ENCODE results near the gene SOX12.

Gene SOX12

GRCh38 chr20:346033-346639, 20.8 kb downstream of the SOX12 start:
- no peak for DNase-seq

GRCh38 chr20:346640-347316, 21.4 kb downstream of the SOX12 start, which contains the start of gene NRSN2:
Gene NRSN2 (plus strand): TSS chr20:347111. CDS start chr20:349644, 2,533 bp downstream.
- H3K4me3 ChIP-seq (ENCODE audit: low read depth, low read length) = peak within 1 kb of the TSS; percentile 79
- H3K36me3 ChIP-seq (replicated peaks) = peaks cover 5% of the 10 kb centered on the region
- peak within 1 kb of the TSS; percentile 83 for H3K27ac ChIP-seq
- no peak for TF ChIP-seq CTCF (IDR thresholded peaks at IDR 0.05; ENCODE audit: low read depth, low read length, missing control alignments)
- in situ Hi-C loops (cut with HindIII; ENCODE audit: low pct_ligation_motif_present, low sequenced_read_pairs) = no loop called here
- DNase-seq = peak; percentile 39
- no peaks in the 10 kb centered on the region for H3K27me3 ChIP-seq (replicated peaks)

More at GRCh38 chr20:346033-346639, 20.8 kb downstream of the SOX12 start:
- no peaks in the 10 kb centered on the region for H3K27me3 ChIP-seq (replicated peaks)
- H3K27ac ChIP-seq = no peak overlapping the region
- peaks cover 5% of the 10 kb centered on the region for H3K36me3 ChIP-seq (replicated peaks)
- in situ Hi-C loops (cut with HindIII; ENCODE audit: low pct_ligation_motif_present, low sequenced_read_pairs) = no loop called here
- H3K4me3 ChIP-seq (ENCODE audit: low read depth, low read length) = peak overlapping the region; percentile 79
- TF ChIP-seq CTCF (IDR thresholded peaks at IDR 0.05; ENCODE audit: low read depth, low read length, missing control alignments) = no peak

GRCh38 chr20:347317-347639, 21.9 kb downstream of the SOX12 start:
- in situ Hi-C loops (cut with HindIII; ENCODE audit: low pct_ligation_motif_present, low sequenced_read_pairs) = no loop called here
- TF ChIP-seq CTCF (IDR thresholded peaks at IDR 0.05; ENCODE audit: low read depth, low read length, missing control alignments) = no peak
- peak overlapping the region; percentile 83 for H3K27ac ChIP-seq

GRCh38 chr20:347640-348484, 22.5 kb downstream of the SOX12 start:
- H3K27ac ChIP-seq = peak overlapping the region; percentile 83
- peaks cover 5% of the 10 kb centered on the region for H3K36me3 ChIP-seq (replicated peaks)
- no peaks in the 10 kb centered on the region for H3K27me3 ChIP-seq (replicated peaks)
- peak; percentile 87 for DNase-seq
- in situ Hi-C loops (cut with HindIII; ENCODE audit: low pct_ligation_motif_present, low sequenced_read_pairs) = no loop called here
- TF ChIP-seq CTCF (IDR thresholded peaks at IDR 0.05; ENCODE audit: low read depth, low read length, missing control alignments) = no peak
- peak overlapping the region; percentile 79 for H3K4me3 ChIP-seq (ENCODE audit: low read depth, low read length)

More at GRCh38 chr20:347317-347639, 21.9 kb downstream of the SOX12 start:
- DNase-seq = no peak
- Histone ChIP-seq H3K36me3 (replicated peaks) (peaks cover 5% of the 10 kb centered on the region), H3K4me3 (ENCODE audit: low read depth, low read length) (peak overlapping the region; percentile 79), H3K27me3 (replicated peaks) (no peaks in the 10 kb centered on the region)

GRCh38 chr20:348972-349841, 23.9 kb downstream of the SOX12 start:
- TF ChIP-seq CTCF (IDR thresholded peaks at IDR 0.05; ENCODE audit: low read depth, low read length, missing control alignments) = no peak
- in situ Hi-C loops (cut with HindIII; ENCODE audit: low pct_ligation_motif_present, low sequenced_read_pairs) = no loop called here
- no peak overlapping the region for H3K27ac ChIP-seq
- no peak for DNase-seq
- H3K4me3 ChIP-seq (ENCODE audit: low read depth, low read length) = no peak overlapping the region
- peaks cover 8% of the 10 kb centered on the region for H3K36me3 ChIP-seq (replicated peaks)
- H3K27me3 ChIP-seq (replicated peaks) = no peaks in the 10 kb centered on the region
